GM19099 (cell line): ENCODE data around the gene CCDC51.

Source experiments
- POLR2A ChIP-seq: IDR thresholded peaks from 3 replicates; pipeline ENCODE4 v1.6.1; 2011; ENCODE audit warnings: low read depth; ENCODE audit not compliant: insufficient read length; ENCODE audit errors: extremely low read depth

CCDC51 gene

GRCh38 chr3:48427630-48427962 lies 12.3 kb downstream of the CCDC51 start:
- no peak for TF ChIP-seq POLR2A

DNA sequence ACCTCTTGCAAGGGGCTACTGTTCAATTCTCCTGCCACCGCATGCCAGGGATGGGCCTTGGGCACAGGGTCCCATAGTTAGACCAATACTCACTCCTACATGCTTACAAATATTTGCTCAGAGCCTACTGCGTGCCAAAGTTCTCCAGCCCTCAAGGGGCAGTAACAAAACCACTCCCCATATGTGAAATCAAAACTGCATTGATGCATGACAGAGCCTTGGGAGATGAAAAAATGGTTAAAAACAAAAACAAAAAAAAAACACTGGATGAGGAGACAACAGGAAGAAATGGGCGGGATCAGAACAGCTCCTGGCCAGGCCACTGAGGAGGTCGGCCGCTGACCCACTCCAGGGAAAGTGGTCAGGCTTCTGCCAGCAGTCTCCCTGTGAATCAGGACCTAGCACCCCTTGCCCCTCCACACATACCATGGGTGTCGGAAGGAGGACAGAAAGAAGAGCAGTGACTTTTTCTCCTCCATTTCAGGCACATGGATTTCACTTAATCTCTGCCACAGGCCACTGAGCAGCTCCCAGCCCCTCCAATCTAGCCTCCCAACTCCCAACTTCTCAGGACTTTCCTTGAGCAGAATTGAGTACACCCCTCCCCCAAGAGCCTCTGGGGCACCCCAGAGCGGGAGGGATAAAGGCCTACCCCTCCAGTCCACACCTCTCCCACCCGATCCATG lies 12.8 kb downstream of the CCDC51 start:
- no peak for TF ChIP-seq POLR2A

- no peak for TF ChIP-seq POLR2A
These were observed 13.5 kb downstream of the CCDC51 start for GRCh38 chr3:48426401-48426909.

GRCh38 chr3:48425281-48425812 lies 14.6 kb downstream of the CCDC51 start:
- no peak for TF ChIP-seq POLR2A

- no peak for TF ChIP-seq POLR2A
These were observed 15.8 kb downstream of the CCDC51 start for GRCh38 chr3:48423883-48424695.

GRCh38 chr3:48423241-48423882 lies 16.6 kb downstream of the CCDC51 start:
- no peak for TF ChIP-seq POLR2A

DNA sequence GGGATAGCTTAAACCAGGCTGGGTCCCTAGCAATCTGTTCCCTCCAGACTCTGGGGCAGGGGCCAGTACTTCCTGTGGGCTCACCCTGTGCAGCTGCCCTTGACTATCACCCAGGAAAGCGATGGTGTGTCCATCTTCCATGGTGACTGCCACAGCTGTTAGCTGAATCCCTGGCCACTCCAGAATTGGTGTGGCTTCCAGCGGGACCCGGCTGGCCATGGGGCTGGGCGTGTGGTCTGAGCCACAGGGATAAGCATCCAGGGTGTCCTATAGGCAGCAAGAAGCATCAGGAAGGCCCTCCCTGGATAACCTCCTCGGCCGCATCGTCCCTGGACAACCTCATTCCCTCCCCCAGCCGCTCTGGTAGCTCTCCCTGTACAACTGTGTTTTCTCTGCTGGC lies 17.2 kb downstream of the CCDC51 start:
- TF ChIP-seq POLR2A, result no peak

DNA sequence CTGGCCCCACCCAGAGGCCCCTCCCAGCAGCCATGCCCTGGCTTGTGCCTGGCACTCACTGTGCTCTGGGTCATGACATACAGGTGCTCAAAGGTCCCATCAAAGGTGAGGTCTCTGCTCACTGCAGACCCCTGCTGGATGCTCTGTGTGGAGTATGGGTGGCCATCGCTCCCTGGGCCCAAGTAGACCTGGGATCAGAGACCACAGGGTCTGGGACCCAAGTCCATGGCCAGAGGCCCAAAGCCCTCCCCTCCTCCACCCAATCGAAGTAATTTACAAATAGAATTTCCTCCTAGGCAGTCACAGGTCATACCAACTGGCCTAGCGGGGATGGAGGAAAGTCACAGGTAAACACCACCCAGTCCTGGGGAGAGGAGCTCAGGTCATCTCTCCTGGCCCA lies 17.6 kb downstream of the CCDC51 start:
- no peak for TF ChIP-seq POLR2A

DNA sequence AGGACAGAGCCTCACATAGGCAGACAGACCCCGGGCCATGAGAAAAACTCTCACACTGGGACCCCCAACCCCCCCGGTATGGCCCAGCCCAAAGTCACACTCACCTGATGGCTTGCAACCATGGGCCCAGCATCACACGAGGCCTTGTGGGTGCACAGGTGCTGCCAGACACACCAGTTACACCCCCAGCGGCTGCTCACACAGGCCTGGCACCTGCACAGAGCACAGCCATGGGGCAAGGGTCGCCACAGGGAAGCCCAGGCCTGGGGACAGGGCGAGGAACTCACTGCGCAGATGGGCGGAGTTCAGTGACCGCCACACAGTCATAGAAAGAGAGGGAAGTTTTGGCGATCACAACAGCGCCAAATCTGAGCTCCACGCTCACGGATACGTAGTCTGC lies 19.4 kb downstream of the CCDC51 start:
- no peak for TF ChIP-seq POLR2A

DNA sequence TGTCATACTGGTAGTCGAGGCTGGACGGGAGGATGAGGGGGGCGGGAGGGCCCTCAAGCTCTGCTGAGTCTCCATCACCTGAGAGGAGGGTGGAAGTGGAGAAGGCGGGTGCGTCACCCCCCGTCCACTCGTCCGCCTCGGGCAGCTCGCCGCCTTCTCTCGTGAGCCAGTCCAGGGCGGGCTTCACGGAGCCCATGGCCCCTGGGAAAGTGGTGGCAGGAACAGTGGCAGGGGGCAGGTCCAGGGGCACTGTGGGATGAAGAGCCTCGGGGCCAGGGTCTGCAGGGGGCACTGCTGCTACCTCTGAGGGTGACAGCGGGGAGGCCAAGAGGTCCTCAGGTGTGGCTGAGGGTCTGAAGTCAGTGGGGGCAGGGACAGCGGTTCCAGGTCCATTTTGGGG lies 20.3 kb downstream of the CCDC51 start:
- TF ChIP-seq POLR2A, result no peak

- TF ChIP-seq POLR2A, result no peak
These were observed 20.8 kb downstream of the CCDC51 start for GRCh38 chr3:48419149-48419548.

DNA sequence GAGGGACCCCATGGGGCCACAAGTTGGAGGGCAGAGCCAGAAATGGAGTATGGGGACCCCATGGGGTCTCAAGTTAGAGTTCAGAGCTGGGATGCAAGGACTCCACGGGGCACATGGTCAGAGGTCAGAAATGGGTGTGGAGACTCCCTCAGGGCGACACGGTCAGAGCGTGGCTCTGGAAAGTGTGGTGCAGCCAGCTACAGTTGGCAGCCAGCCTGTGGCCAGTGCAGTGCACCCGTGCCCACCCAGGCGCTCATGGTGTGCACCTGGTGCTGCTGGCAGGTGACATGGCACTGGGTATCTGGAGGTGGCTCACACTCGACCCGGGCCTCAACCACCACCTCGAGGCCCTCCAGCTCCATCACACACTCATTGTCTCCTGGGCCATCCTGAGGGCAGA lies 21.3 kb downstream of the CCDC51 start:
- no peak for TF ChIP-seq POLR2A

DNA sequence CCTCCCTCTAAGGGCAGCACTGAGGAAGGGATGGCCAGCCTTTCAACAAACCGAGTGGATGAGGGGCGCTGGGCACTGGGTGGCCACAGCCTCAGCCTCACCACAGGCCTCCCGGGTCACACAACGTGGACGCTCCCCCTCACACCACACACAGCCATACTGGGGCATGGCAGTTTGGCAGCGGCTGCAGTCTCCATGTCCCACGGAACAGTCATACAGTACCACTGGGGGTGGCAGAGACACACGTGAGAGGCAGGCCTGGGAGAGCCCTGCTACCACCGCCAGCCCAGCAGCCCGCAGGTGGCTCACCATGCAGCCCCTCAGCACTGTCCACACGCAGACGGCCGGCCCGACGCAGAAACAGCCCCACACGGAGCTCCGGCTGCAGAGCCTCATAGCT lies 21.8 kb downstream of the CCDC51 start:
- TF ChIP-seq POLR2A, result no peak

DNA sequence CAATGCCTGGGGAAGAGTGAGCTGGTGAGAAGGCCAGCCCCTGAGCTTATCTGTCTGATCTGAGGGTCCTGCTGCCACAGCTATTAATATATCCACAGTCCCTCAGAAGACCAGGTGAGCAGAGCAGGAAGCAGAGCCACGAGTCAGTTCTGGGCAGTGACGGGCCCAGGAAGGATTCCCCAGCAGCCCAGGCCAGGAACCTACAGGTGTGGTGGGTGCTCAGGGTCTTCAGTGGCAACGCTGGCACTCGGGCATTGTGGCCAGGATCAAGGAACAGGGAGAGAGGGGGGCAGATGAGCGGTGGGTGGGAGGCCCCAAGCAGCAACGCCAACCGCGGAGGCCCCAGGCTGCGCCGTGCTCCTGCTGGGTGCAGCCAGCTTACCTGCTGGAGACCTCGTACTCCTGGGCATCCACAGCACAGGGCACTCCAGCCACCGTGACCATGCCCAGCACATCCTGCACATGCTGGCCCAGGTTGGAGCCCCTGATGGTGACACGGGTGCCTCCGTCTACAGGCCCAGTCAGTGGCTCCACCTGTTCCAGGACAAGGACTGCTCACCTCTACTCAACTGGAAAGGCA lies 22.3 kb downstream of the CCDC51 start:
- no peak for TF ChIP-seq POLR2A

- TF ChIP-seq POLR2A, result no peak
These were observed 23.4 kb downstream of the CCDC51 start for GRCh38 chr3:48416546-48416945.

GRCh38 chr3:48416091-48416505 lies 23.8 kb downstream of the CCDC51 start:
- no peak for TF ChIP-seq POLR2A
